NB4 (cell line): ENCODE data around the gene STAP2.
"Not testable (repeated sequence)": the region's sequence is repeated elsewhere in the genome, so short reads cannot be mapped to it uniquely, and the experiment has no call there.

Experiments
- CTCF ChIP-seq: IDR thresholded peaks from one replicate; pipeline ENCODE4 v1.5.1; 2012; ENCODE audit warnings: low read depth, low read length
- MAX ChIP-seq: IDR thresholded peaks from 2 replicates; pipeline ENCODE4 v1.6.1; 2011; ENCODE audit warnings: low read depth, low read length
- POLR2A ChIP-seq: IDR thresholded peaks from 2 replicates; pipeline ENCODE4 v1.6.1; 2011; ENCODE audit warnings: mild to moderate bottlenecking; ENCODE audit not compliant: insufficient read length; ENCODE audit errors: extremely low read depth

- not testable (repeated sequence) for TF ChIP-seq CTCF, MAX, POLR2A
These were observed 10.6 kb upstream of the STAP2 start for GRCh38 chr19:4349225-4349624.
